Measurements from ENCODE around the gene WDR33.

DNA sequence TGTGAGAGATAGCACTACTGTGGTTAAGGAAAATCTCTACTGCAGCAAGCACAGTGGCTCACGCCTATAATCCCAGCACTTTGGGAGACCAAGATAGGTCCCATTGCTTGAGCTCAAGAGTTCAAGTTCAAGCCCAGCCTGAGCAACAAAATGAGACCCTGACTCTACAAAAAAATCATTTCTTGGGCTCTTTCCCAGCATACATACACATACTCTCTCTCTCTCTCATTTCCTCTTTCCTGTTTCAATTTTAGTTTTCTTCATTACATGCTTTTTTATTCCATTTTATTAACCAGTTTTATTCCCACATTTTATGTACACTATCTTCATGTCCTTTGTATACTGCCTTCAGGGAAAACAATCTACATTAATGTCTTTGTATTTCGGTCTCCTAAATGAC is 14.6 kb downstream of the WDR33 start:
- TF ChIP-seq POLR2A (IDR thresholded peaks at IDR 0.05; ENCODE audit: low read depth, low read length) (no peak), POLR2AphosphoS5 (IDR thresholded peaks at IDR 0.05; ENCODE audit: low read depth, low read length) (no peak)
